Midbrain (tissue), 1 donor: ENCODE measurements around the gene ODAD4.

Experiments used
- DNase-seq: peaks from one replicate; lab custom pipeline; 2025; lab: John Stamatoyannopoulos, UW

Gene ODAD4

GRCh38 chr17:41930009-41930832, at the start of gene ODAD4:
Gene ODAD4, plus strand, starts transcription at chr17:41930617. Its CDS starts 107 bp downstream, at chr17:41930724.
- peak; percentile 95 for DNase-seq

- DNase-seq: no peak
These were observed 47.7 kb upstream of the ODAD4 start for GRCh38 chr17:41882756-41883155.

GRCh38 chr17:41885733-41886132, 44.7 kb upstream of the ODAD4 start:
- DNase-seq: no peak

- no peak for DNase-seq
These were observed 42.0 kb upstream of the ODAD4 start for GRCh38 chr17:41888332-41888965.

- DNase-seq: no peak
These were observed 39.0 kb upstream of the ODAD4 start for GRCh38 chr17:41891135-41892020.

GRCh38 chr17:41892021-41892376, 38.4 kb upstream of the ODAD4 start:
- no peak for DNase-seq

GRCh38 chr17:41893384-41893783, 37.0 kb upstream of the ODAD4 start:
- DNase-seq: no peak

- no peak for DNase-seq
These were observed 35.6 kb upstream of the ODAD4 start for GRCh38 chr17:41894791-41895331.

GRCh38 chr17:41895617-41896016, 34.8 kb upstream of the ODAD4 start:
- no peak for DNase-seq

- no peak for DNase-seq
These were observed 33.7 kb upstream of the ODAD4 start for GRCh38 chr17:41896726-41897125.

- no peak for DNase-seq
These were observed 28.8 kb upstream of the ODAD4 start for GRCh38 chr17:41901646-41902045.

GRCh38 chr17:41904242-41904841, 26.1 kb upstream of the ODAD4 start:
- DNase-seq: no peak

- no peak for DNase-seq
These were observed 25.2 kb upstream of the ODAD4 start for GRCh38 chr17:41905172-41905571.

- DNase-seq: no peak
These were observed 23.8 kb upstream of the ODAD4 start for GRCh38 chr17:41906465-41907184.

GRCh38 chr17:41907185-41907556, 23.2 kb upstream of the ODAD4 start:
- DNase-seq: no peak

GRCh38 chr17:41907633-41908539, 22.5 kb upstream of the ODAD4 start:
- no peak for DNase-seq

- no peak for DNase-seq
These were observed 21.3 kb upstream of the ODAD4 start for GRCh38 chr17:41909088-41909487.

- no peak for DNase-seq
These were observed 19.6 kb upstream of the ODAD4 start for GRCh38 chr17:41910701-41911391.

GRCh38 chr17:41912925-41913324, 17.5 kb upstream of the ODAD4 start:
- DNase-seq: no peak

GRCh38 chr17:41913798-41914197, 16.6 kb upstream of the ODAD4 start:
- DNase-seq: no peak
